Effector CD4-positive, alpha-beta T cell (primary cell): ENCODE results near the gene RBM41.
"Not testable (repeated sequence)": the region's sequence is repeated elsewhere in the genome, so short reads cannot be mapped to it uniquely, and the experiment has no call there.

ENCODE experiments used
- DNase-seq: peaks from one replicate; pipeline ENCODE4 v3.0.0-alpha.2; 2020
- total RNA-seq: gene quantifications from one replicate; lab custom pipeline; 2026; lab: John Stamatoyannopoulos, UW

The RBM41 gene
- total RNA-seq, result 16.5 reads per million, percentile 42 among the genes with 10 or more reads in this experiment

DNA sequence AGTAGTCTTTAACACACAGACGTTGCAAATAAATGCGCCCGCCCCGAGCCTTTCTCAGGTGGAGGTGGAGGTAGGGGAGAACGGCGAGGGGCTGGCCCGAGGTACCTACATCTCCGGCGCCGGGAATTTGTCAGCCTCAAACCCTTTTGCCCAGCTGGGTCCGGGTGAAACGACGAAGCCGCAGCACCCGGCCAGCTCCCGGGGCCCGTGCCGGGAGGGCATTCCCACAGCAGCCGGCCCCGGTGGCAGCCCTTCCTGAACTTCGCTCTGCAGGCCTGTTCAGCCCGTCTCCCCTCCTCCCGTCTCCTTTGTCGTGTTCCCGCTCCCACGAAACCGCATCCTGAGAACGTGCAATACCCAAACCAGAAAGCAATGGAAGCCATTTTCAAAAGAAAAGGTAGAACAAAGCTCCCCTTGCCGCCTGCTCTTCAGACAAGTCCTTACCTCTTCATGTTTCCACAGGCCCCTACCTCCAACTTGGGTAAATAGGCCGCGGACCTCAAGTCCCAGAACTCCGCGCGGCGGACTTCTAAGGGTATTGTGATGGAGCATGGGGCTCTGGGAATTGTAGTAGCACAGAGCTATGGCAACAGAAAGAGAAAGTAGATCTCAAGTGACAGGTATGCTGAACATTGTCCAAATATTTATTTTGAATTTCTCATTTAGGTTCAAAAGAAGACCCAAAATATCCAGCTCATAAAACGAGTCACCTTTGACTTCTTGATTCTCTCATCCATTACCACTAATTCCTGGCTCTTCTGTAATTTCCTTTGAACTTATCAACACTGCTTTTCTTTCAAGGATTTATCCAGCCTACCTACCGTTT is at the start of gene RBM41:
Gene RBM41 (minus strand): TSS at position 501 of the 826 bp plus-strand sequence. CDS start 49 bp downstream, at position 452.
- DNase-seq, result peak; percentile 65

DNA sequence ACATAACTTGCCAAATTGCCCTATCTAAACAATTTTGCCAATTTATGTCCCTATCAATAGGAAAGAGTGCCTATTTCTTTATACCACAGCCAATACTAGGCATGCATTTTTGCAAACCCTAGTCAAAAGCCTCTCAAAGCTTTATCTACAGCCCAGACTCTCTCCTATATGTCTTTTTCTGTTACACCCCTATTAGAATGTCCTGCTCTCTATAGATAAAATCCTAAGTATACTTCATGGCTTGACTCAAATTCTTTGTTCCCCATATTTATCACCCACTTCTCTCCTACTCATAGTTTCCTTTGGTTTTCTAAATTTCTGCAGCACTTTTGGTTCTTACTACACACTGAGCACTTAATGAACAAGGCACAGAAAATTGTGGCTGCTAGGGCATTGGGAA is 49.6 kb upstream of the RBM41 start:
- DNase-seq, result no peak

DNA sequence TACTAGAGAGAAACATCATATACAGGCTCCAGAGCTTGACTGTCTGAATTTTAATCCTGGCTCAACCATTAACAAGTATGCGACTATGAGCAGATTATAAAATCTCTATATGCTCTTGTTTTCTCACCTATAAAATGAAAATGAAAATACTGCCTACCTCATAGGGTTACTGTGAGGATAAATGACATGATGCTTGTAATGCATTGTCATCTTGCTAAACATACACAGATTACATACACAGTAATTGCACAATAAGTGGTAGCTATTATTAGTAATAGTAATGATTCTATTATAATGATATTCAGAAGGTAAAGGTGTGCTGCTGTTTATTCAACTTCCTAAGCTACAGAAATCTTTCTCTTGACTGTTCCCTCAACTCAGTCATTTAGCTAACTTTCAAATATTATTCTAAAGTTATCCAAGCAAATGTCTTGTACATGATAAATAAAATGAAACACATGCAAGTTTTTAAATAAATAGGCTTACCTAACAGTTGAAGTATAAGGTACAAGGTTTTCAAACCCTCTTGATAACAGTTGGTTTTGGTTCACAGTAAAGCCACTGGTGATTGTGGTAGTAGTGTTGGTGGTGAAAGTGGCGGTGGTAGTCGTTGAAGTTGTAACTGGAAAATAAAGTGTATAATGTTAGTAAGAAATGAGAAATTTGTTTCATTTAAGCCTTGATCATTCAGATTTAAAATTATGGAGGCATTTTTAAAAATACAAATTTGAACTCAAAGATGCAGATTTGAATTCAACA is 48.7 kb upstream of the RBM41 start:
- DNase-seq, result no peak

DNA sequence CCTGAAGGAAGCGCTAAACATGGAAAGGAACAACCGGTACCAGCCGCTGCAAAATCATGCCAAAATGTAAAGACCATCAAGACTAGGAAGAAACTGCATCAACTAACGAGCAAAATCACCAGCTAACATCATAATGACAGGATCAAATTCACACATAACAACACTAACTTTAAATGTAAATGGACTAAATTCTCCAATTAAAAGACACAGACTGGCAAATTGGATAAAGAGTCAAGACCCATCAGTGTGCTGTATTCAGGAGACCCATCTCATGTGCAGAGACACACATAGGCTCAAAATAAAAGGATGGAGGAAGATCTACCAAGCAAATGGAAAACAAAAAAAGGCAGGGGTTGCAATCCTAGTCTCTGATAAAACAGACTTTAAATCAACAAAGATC is 39.0 kb upstream of the RBM41 start:
- DNase-seq, result not testable (repeated sequence)

DNA sequence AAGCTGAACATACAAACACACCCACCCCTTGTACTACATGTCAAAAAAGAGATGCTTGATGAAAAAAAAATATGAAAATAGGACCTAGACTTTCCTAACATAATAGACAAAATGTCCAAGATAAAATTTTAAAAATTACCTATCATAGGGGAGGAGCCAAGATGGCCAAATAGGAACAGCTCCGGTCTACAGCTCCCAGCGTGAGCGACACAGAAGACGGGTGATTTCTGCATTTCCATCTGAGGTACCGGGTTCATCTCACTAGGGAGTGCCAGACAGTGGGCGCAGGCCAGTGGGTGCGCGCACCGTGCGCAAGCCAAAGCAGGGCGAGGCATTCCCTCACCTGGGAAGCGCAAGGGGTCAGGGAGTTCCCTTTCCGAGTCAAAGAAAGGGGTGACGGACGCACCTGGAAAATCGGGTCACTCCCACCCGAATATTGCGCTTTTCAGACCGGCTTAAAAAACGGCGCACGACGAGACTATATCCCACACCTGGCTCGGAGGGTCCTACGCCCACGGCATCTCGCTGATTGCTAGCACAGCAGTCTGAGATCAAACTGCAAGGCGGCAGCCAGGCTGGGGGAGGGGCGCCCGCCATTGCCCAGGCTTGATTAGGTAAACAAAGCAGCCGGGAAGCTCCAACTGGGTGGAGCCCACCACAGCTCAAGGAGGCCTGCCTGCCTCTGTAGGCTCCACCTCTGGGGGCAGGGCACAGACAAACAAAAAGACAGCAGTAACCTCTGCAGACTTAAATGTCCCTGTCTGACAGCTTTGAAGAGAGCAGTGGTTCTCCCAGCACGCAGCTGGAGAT is 37.2 kb upstream of the RBM41 start:
- DNase-seq, result not testable (repeated sequence)

DNA sequence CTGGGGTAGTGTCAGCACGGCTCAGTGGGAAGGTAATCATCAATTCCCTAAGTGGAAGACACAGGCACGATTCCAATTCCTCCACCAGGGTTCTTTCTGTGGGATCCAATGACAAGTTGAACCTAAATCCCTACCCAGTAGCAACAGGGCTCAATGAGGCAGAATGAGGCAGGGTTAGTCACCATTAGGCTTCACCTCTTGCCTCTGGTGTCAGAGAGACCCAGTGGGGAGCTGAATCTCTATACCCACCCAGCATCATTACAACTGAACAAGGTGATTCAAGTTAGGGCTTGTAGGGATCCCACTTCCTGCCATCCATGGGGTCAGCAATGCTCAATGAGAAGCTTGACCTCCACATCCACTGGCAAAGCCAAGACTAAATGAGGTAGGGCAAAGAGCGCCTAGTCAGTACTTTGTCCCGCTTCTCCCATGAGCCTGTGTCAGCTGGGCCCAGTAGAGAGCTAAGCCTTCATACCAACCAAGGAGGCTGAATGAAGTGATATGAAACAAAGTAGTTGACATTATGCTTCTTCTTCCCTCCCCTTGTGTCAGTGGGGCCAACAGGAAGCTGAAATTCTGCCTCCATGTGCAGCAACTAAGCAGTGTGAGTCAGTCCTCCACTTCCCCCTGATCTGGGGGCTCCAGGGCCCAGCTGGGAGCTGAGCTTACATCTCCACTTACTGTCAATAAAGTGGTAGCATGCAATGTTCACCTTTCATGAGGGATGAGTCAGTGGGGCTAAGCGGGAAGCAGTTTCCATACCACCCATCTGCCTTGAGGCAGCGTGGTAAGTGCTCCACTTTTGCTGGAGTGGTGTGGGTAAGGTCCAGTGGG is 36.4 kb upstream of the RBM41 start:
- no peak for DNase-seq

DNA sequence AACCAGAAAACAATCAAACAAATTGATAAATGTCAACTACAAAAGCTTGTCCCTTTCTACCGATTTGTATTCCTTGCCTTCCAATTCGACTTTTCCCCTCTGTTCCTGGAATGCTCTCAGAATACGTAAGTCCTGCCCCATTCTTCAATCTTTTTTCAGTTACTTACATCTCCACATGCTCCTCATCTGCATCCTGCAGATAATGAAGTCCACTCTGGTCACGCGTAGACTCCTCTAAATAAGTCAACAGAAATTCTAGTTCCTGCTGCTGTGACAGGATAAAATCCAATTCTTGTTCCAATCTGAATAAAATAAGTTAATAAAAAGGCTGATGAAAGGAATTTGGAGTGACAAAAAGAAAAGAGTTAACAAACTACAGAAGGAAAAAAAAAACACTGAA is 34.4 kb upstream of the RBM41 start:
- no peak for DNase-seq

DNA sequence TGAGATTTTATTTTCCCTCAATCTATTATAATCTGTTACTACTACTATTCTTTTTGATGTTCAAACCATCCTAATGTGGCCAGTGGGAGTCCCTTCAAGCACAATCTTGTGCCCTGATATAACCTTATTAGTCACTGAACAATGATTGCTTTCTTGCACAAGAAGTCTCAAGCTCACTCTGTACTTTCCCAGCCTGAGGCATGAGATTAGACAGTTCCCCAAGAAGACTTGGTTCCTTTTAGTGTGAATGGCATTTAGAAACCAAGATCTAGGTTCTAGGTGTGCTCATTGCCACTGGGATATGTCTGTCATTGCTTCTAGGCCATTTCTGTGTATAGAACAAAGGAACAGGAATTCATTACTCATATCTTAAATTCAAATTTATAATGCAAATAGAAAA is 28.0 kb upstream of the RBM41 start:
- no peak for DNase-seq

DNA sequence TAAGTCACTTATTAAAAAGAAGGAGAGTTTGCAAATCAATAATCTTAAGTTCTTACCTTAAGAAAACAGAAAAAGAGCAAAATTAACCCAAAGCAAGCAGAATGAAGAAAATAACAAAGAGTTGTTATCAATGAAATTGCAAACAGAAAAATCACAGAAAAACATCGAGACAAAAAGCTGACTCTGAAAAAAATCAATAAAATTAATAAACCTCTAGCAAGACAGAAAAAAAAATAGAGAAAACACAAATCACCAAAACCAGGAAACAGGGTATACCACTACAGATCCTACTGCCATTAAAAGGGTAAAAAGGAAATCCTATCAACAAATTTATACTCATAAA is 17.3 kb upstream of the RBM41 start:
- no peak for DNase-seq

DNA sequence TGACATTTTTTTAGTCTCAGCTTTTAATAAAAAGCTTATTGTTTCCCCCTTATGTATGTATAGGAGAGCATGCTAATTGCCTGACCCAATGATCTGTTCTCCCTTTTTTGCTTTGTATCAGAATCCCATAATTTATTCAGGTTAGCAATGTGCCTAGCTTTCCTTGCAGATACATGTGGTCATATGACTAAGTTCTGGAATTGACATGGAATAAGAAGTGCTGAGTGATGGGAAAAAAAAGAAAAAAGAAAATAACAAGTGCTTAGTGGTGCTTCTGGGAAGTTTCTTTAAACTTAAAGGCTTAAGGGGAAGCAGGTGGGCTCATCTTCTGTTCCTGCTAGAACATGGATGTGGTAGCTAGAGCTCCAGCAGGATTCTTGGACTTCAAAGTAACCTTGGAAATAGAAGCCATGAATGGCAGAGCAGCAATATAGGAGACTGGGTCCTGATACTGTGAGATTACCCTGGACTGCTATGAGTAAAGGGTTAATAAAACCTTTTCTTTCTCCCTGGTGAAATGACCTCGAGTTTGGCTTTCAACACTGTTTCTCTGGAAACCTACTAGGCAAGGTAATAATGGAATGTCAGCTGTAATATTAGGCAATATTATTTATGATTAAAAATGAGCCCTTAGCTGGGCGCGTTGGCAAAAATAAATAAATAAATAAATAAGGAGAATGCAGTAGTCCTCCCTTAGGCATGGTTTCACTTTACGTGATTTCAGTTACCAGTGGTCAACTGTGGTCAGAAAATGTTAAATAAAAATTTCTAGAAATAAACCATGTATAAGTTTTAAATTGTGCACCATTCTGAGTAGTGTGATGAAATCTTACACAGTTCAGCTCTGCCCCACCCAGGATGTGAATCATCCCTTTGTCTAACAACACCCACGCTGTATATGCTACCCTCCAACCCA is 16.7 kb upstream of the RBM41 start:
- no peak for DNase-seq

DNA sequence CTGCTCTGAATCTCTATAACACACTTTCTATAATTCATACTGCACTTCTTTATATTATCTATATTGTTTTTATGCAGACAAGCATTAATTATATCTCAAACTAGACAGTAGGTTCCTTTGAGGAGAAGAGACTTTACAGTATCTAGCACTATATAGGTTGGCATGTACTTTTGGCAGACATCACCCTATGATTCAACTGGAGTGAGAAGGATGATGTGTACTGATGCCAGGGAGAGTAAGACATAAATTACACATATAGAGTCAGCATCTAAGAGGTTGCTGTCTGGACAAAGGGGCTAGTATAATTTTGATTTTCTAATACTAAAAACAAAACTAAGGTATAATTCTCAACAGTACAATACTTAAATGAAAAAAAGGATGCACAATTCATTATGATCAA is 5.1 kb upstream of the RBM41 start:
- DNase-seq, result no peak

DNA sequence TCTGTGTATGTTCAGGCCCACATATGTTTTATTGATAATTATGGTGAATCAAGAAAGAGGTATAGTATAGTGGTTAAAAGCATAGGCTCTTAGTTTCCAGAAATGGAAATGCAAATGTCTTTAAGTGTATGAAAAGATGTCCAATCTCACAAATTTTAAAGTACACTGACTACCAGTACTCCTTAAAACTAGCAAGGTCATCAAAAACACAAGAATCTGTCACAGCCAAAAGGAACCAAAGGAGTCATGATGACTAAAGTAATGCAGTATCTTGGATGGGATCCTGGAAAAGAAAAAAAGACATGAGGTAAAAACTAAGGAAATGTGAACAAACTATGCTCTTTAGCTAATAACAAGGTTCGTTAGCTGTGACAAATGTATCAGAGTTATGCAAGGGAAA is 661 bp upstream of the RBM41 start:
- no peak for DNase-seq

DNA sequence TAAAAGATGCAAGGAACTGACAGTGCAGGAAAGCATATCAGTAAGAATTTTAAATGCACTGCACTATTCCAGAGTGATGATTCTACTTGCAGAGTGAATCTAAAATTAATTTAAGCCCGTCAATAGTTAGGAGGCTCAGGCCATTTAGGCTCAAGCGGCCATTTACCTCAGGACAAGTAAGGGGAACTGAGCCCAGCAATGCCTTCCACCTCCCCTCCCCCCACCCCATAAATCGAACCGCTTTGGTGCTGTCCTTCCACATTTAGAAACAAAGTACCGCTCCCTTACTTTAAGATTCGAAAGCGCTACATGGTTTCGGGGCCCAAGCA is 665 bp downstream of the RBM41 start:
- DNase-seq, result no peak

DNA sequence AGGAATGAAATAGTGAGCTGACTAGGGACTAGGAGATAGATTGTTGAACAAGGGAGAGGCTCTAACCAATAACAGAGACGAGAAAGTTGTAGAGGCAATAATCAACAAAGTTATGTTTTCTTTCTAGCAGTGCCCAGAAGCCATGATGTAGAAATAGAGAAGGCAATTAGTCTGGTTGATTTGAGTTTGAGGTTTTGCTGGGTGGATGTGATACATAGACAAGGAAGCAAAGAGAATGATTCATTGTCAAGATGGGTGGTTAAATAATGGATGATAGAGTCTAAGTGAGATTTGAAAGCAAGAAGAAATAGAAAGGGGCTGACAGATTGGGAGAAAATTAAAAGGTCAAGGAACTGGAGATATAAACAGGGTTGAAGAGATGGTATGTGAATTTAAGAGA is 11.2 kb downstream of the RBM41 start:
- DNase-seq, result no peak

DNA sequence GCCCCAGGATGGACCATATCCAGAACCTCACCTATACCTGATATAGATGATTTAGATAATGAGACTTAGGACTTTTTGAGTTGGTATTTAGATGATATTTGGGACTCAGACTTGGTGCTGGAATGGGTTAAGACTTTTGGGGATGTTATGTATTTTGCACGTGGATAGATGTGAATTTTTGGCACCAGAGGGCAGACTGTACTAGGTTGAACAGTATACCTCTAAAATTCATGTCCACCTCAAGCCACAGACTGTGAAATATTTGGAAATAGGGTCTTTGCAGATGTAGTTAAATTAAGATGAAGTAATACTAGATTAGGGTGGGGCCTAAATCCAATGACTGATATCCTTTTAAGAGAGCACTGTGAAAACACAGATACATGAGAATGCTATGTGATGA is 15.6 kb downstream of the RBM41 start:
- DNase-seq, result no peak

DNA sequence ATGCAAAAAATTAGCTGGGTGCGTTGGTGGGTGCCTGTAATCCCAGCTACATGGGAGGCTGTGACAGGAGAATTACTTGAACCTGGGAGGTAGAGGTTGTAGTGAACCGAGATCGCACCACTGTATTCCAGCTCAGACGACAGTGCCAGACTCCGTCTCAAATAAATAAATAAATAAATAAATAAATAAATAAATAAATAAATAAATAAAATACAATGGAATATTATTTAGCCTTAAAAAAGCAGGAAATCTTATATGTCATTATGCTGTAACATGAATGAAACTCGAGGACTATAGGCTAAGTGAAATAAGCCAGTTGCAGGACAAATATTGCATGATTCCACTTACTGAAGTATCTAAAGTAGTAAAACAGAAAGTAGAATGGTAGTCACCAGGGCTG is 42.5 kb downstream of the RBM41 start:
- DNase-seq, result no peak

DNA sequence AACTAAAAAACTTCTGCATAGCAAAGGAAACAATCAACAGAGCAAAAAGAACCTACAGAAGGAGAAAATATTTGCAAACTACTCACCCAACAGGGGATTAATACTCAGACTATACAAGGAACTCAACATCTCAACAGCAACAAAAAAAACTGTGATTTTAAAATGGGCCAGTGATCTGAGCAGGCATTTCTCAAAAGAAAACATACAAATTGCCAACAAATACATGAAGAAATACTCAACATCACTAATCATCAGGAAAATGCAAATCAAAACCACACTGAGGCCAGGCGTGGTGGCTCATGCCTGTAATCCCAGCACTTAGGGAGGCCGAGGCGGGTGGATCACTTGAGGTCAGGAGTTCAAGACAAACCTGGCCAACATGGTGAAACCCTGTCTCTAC is 60.9 kb downstream of the RBM41 start:
- DNase-seq, result not testable (repeated sequence)

DNA sequence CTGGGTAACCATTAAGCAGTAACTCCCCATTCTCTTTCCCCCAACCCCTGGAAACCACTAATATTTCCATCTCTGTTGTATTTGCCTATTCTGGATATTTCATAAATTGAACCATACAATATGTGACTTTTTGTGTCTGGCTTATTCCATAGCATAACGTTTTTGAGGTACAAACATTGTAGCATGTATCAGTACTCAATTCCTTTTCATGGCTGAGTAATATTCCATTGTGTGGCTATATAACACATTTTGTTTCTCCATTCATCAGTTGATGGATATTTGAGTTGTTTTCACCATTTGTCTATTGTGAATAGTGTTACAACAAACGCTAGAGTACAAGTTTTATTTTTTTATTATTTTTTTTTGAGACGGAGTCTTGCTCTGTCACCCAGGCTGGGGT is 63.6 kb downstream of the RBM41 start:
- DNase-seq, result no peak

DNA sequence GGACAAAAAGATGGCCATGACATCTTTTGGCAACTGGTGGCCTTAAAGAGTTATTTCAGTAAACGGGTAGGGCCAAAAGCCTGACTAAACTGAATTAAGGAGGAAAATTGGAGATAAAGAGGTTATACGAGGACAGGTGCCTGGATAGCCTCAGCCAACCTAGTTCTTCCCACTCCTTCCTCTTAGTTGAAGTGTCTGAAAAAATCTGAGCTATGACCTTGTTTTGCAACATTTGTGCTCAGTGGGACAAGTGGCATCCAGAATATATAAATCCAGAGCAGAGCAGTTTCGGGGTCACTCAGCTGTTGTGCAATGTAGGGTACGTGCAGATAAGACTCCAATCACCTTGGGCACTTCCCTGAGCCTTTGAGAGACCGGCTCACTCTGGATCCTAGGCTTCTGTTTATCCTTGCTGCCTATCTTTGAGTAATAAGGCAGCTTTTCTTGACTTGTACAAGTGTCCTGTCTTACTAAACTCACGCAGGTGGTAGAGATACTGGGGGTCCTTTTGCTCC is 68.4 kb downstream of the RBM41 start:
- DNase-seq, result no peak

DNA sequence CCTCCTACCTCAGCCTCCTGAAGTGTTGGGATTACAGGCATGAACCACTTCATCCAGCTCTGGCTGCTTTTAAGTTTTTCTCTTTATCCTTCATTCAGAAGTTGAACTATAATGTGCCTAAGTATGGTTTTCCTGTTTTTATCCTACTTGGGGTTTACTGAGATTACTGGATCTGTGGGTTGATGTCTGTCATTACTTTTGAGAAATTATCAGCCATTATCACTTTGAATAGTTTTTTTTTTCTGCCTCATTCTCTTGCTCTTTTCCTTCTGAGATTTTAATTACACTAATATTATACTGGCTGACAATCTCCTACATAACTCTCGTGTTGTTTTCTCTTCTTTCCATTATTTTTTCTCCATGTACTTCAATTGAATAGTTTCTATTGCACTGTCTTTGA is 71.0 kb downstream of the RBM41 start:
- DNase-seq, result no peak

DNA sequence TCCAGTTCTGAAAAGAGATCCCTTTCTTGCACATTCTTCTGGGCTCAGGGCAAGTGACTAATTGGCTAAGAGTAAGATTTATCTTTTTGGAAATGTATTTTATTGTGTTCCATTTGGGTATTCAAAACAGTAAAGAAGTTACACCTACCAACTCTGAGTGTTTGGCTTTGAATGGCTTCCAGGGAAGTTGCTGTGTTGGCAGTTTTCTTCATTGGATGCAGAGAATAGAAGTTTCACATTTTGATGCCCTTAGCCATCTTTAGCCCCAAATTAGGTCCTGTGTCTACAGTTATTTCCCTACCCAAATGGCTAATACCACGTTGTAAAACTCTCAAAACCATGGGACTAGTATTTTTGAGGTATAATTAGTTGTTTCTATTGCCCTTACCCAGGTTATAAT is 88.9 kb downstream of the RBM41 start:
- DNase-seq, result no peak
